T follicular helper cell (primary cell): ENCODE results near the gene MAP2K5.

Experiments used
- DNase-seq: peaks from one replicate; pipeline ENCODE4 v3.0.0-alpha.2; 2020; ENCODE audit warnings: low read depth

Gene MAP2K5

GRCh38 chr15:67806536-67806935 lies 264.0 kb downstream of the MAP2K5 start:
- DNase-seq: no peak

- no peak for DNase-seq
Observed at GRCh38 chr15:67807141-67807540, 264.6 kb downstream of the MAP2K5 start.

- DNase-seq: no peak
Observed at GRCh38 chr15:67807836-67808235, 265.3 kb downstream of the MAP2K5 start.

GRCh38 chr15:67808821-67809220 lies 266.3 kb downstream of the MAP2K5 start:
- no peak for DNase-seq

- DNase-seq: no peak
Observed at GRCh38 chr15:67809441-67809840, 266.9 kb downstream of the MAP2K5 start.

GRCh38 chr15:67809866-67810265 lies 267.4 kb downstream of the MAP2K5 start:
- DNase-seq: no peak

- no peak for DNase-seq
Observed at GRCh38 chr15:67812241-67812644, 269.7 kb downstream of the MAP2K5 start.

- DNase-seq: no peak
Observed at GRCh38 chr15:67813104-67813634, 270.7 kb downstream of the MAP2K5 start.

GRCh38 chr15:67815036-67815592 lies 272.6 kb downstream of the MAP2K5 start:
- DNase-seq: no peak

- no peak for DNase-seq
Observed at GRCh38 chr15:67816668-67817067, 274.2 kb downstream of the MAP2K5 start.

GRCh38 chr15:67818464-67818863 lies 276.0 kb downstream of the MAP2K5 start:
- DNase-seq: no peak

GRCh38 chr15:67819636-67820035 lies 277.1 kb downstream of the MAP2K5 start:
- DNase-seq: no peak

- DNase-seq: no peak
Observed at GRCh38 chr15:67820122-67820991, 277.9 kb downstream of the MAP2K5 start.

GRCh38 chr15:67820992-67821783 lies 278.7 kb downstream of the MAP2K5 start:
- no peak for DNase-seq

GRCh38 chr15:67821784-67822440 lies 279.4 kb downstream of the MAP2K5 start:
- DNase-seq: no peak

- DNase-seq: no peak
Observed at GRCh38 chr15:67822537-67823313, 280.2 kb downstream of the MAP2K5 start.

- DNase-seq: no peak
Observed at GRCh38 chr15:67823314-67824196, 281.1 kb downstream of the MAP2K5 start.

GRCh38 chr15:67824197-67824968 lies 281.9 kb downstream of the MAP2K5 start:
- no peak for DNase-seq
